H9 (cell line): ENCODE results near the gene SH3BP5. TPM values are rescaled to one million over a fixed set of nuclear protein-coding genes. Genes with fewer than 3 reads are reported as not detected.

Experiments
- DNase-seq: peaks from one replicate; pipeline ENCODE4 v3.0.0-alpha.2; 2017
- H2AFZ ChIP-seq: one replicate; pipeline ENCODE4 v1.6.1; 2013; ENCODE audit warnings: mild to moderate bottlenecking, low read length, control low read depth, moderate library complexity
- H2AK5ac ChIP-seq: 2 replicates; pipeline ENCODE4 v1.6.1; 2013; ENCODE audit warnings: low read length, control low read depth, mixed read lengths; ENCODE audit not compliant: insufficient read length
- H2BK120ac ChIP-seq: one replicate; pipeline ENCODE4 v1.6.1; 2013; ENCODE audit warnings: low read depth, mild to moderate bottlenecking, low read length, control low read depth, inconsistent platforms; ENCODE audit not compliant: poor library complexity, severe bottlenecking
- H2BK12ac ChIP-seq: 2 replicates; pipeline ENCODE4 v1.6.1; 2013; ENCODE audit warnings: low read length, control low read depth, mixed read lengths, low read depth; ENCODE audit not compliant: insufficient read length
- H2BK15ac ChIP-seq: 2 replicates; pipeline ENCODE4 v1.6.1; 2013; ENCODE audit warnings: low read depth, low read length, control low read depth
- H2BK20ac ChIP-seq: one replicate; pipeline ENCODE4 v1.6.1; 2013; ENCODE audit warnings: low read depth, mild to moderate bottlenecking, low read length, control low read depth, inconsistent platforms; ENCODE audit not compliant: poor library complexity, severe bottlenecking
- H2BK5ac ChIP-seq: 2 replicates; pipeline ENCODE4 v1.6.1; 2013; ENCODE audit warnings: low read length, control low read depth, mixed read lengths; ENCODE audit not compliant: insufficient read length
- H3K14ac ChIP-seq: 2 replicates; pipeline ENCODE4 v1.6.1; 2013; ENCODE audit warnings: low read length, control low read depth; ENCODE audit not compliant: insufficient read depth
- H3K18ac ChIP-seq: 2 replicates; pipeline ENCODE4 v1.6.1; 2013; ENCODE audit warnings: low read depth, mild to moderate bottlenecking, mixed read lengths, low read length, control low read depth; ENCODE audit not compliant: insufficient read length
- H3K23ac ChIP-seq: 2 replicates; pipeline ENCODE4 v1.6.1; 2013; ENCODE audit warnings: low read length, control low read depth, mixed read lengths, low read depth; ENCODE audit not compliant: insufficient read length
- H3K23me2 ChIP-seq: 2 replicates; pipeline ENCODE4 v1.6.1; 2013; ENCODE audit warnings: low read depth, mild to moderate bottlenecking, mixed read lengths, low read length, control low read depth; ENCODE audit not compliant: insufficient read length, poor library complexity, severe bottlenecking
- H3K27ac ChIP-seq: 2 replicates; pipeline ENCODE4 v1.5.1; 2013; ENCODE audit warnings: low read length, control low read depth, mixed read lengths, low read depth; ENCODE audit not compliant: insufficient read length
- H3K27me3 ChIP-seq: 2 replicates; pipeline ENCODE4 v1.6.1; 2013; ENCODE audit warnings: low read length, control low read depth, inconsistent platforms; ENCODE audit not compliant: insufficient read depth
- H3K4ac ChIP-seq: 2 replicates; pipeline ENCODE4 v1.6.1; 2013; ENCODE audit warnings: low read depth, mild to moderate bottlenecking, control low read depth, inconsistent platforms, low read length, moderate library complexity
- H3K4me1 ChIP-seq: 2 replicates; pipeline ENCODE4 v1.6.1; 2013; ENCODE audit warnings: low read length, control low read depth, inconsistent platforms; ENCODE audit not compliant: insufficient read depth
- H3K4me2 ChIP-seq: 2 replicates; pipeline ENCODE4 v1.6.1; 2013; ENCODE audit warnings: low read length, control low read depth, mixed read lengths; ENCODE audit not compliant: insufficient read length, insufficient read depth
- H3K56ac ChIP-seq: 2 replicates; pipeline ENCODE4 v1.6.1; 2013; ENCODE audit warnings: low read depth, mild to moderate bottlenecking, mixed read lengths, low read length, control low read depth; ENCODE audit not compliant: insufficient read length
- H3K79me1 ChIP-seq: 2 replicates; pipeline ENCODE4 v1.6.1; 2013; ENCODE audit warnings: low read depth, mild to moderate bottlenecking, moderate library complexity, low read length, control low read depth, inconsistent platforms; ENCODE audit not compliant: insufficient read depth, poor library complexity, severe bottlenecking
- H3K79me2 ChIP-seq: 2 replicates; pipeline ENCODE4 v1.6.1; 2013; ENCODE audit warnings: low read length, control low read depth, inconsistent platforms; ENCODE audit not compliant: insufficient read depth
- H3K9ac ChIP-seq: 2 replicates; pipeline ENCODE4 v1.6.1; 2013; ENCODE audit warnings: low read length, control low read depth, mixed read lengths; ENCODE audit not compliant: insufficient read length; ENCODE audit errors: extremely low read depth
- H3K9me3 ChIP-seq: one replicate; pipeline ENCODE4 v1.6.1; 2013; ENCODE audit warnings: low read depth, low read length, inconsistent platforms; ENCODE audit not compliant: control insufficient read depth
- H3T11ph ChIP-seq: one replicate; pipeline ENCODE4 v1.6.1; 2013; ENCODE audit warnings: mild to moderate bottlenecking, low read length, control low read depth, inconsistent platforms
- H4K20me1 ChIP-seq: one replicate; pipeline ENCODE4 v1.6.1; 2013; ENCODE audit not compliant: control insufficient read depth, insufficient read length, insufficient read depth
- H4K5ac ChIP-seq: 2 replicates; pipeline ENCODE4 v1.6.1; 2013; ENCODE audit warnings: low read depth, mild to moderate bottlenecking, mixed read lengths, low read length, control low read depth; ENCODE audit not compliant: insufficient read length
- H4K8ac ChIP-seq: replicated peaks from 2 replicates; pipeline ENCODE4 v1.6.1; 2013; ENCODE audit warnings: low read length, control low read depth, mixed read lengths, low read depth; ENCODE audit not compliant: insufficient read length
- H4K91ac ChIP-seq: 2 replicates; pipeline ENCODE4 v1.6.1; 2013; ENCODE audit warnings: low read depth, mild to moderate bottlenecking, moderate library complexity, mixed read lengths, low read length, control low read depth; ENCODE audit not compliant: insufficient read length
- H3K27ac Mint-ChIP-seq, 3 experiments: 2 replicates in 2 of 3; 3 replicates in 1 of 3; pipeline ENCODE4 v1.8.0; 2020 to 2021; ENCODE audit warnings: mixed read lengths in 3 of 3, mild to moderate bottlenecking in 1 of 3, moderate library complexity in 1 of 3
- H3K27me3 Mint-ChIP-seq: 2 replicates; pipeline ENCODE4 v1.8.0; 2021; ENCODE audit warnings: low read depth, mild to moderate bottlenecking, moderate library complexity, mixed read lengths
- H3K36me3 Mint-ChIP-seq, 3 experiments: 2 replicates in 2 of 3; 3 replicates in 1 of 3; pipeline ENCODE4 v1.8.0; 2020 to 2021; ENCODE audit warnings: low read depth in 3 of 3, mixed read lengths in 3 of 3; ENCODE audit not compliant: insufficient read depth in 1 of 3
- H3K4me1 Mint-ChIP-seq, 2 experiments: 2 replicates each; pipeline ENCODE4 v1.8.0; 2020; ENCODE audit warnings: mixed read lengths in 2 of 2
- H3K4me3 Mint-ChIP-seq, 2 experiments: 2 replicates in 1 of 2; 3 replicates in 1 of 2; pipeline ENCODE4 v1.8.0; 2020 to 2021; ENCODE audit warnings: mild to moderate bottlenecking in 2 of 2, mixed read lengths in 2 of 2, moderate library complexity in 1 of 2
- H3K9me3 Mint-ChIP-seq, 2 experiments: 2 replicates in 1 of 2; 3 replicates in 1 of 2; pipeline ENCODE4 v1.8.0; 2020; ENCODE audit warnings: mild to moderate bottlenecking in 2 of 2, mixed read lengths in 2 of 2, moderate library complexity in 1 of 2
- CTCF ChIP-seq: fragments of 200-600 bp; sonication (generic); conservative IDR thresholded peaks from 3 replicates; pipeline ENCODE4 v1.8.0; 2021; ENCODE audit warnings: antibody characterized with exemption, mild to moderate bottlenecking
- WGBS: extraction: QIAGEN DNeasy Blood & Tissue Kit; methylation state at CpG from one replicate; pipeline ENCODE4 v1.1.7; 2013; ENCODE audit warnings: missing lambda C conversion rate, low lambda C conversion rate, mixed read lengths; ENCODE audit not compliant: insufficient read length; ENCODE audit errors: extremely low coverage; 5-methylcytosine and 5-hydroxymethylcytosine counted together
- total RNA-seq: library from RNA; stranded (reverse); gene quantifications from 2 replicates; pipeline ENCODE4 v1.2.1, GENCODE V29; 2021

Gene SH3BP5
- total RNA-seq, 1 experiment from 2014 or later = 6.8 TPM

- H2BK5ac ChIP-seq = no peak overlapping the region
- no peaks in the 10 kb centered on the region for H3K9me3 ChIP-seq
- no peak overlapping the region for H3T11ph ChIP-seq
- no peaks in the 10 kb centered on the region for H3K27me3 ChIP-seq
- H3K4me3 Mint-ChIP-seq = no peak overlapping the region
- no peak overlapping the region for H3K4me2 ChIP-seq
- H3K4me1 Mint-ChIP-seq = no peaks in the 10 kb centered on the region
- H2AFZ ChIP-seq = no peak overlapping the region
- no peak for TF ChIP-seq CTCF
- H3K79me1 ChIP-seq = no peaks in the 10 kb centered on the region
- H3K27ac Mint-ChIP-seq = no peak overlapping the region
- no peaks in the 10 kb centered on the region for H4K20me1 ChIP-seq
- no peak overlapping the region for H2BK20ac ChIP-seq
- H3K18ac ChIP-seq = no peak overlapping the region
- no peak overlapping the region for H2BK15ac ChIP-seq
- H3K14ac ChIP-seq = no peak overlapping the region
- H3K23me2 ChIP-seq = no peaks in the 10 kb centered on the region
- H4K8ac ChIP-seq = no peak overlapping the region
- no peak overlapping the region for H3K56ac ChIP-seq
- no CpG with 5 or more reads among the region's 9 CpGs for WGBS
- H3K23ac ChIP-seq = no peak overlapping the region
- no peak overlapping the region for H3K4ac ChIP-seq
- H3K27me3 Mint-ChIP-seq = no peaks in the 10 kb centered on the region
- H3K79me2 ChIP-seq = no peaks in the 10 kb centered on the region
- no peak overlapping the region for H4K91ac ChIP-seq
- H2BK120ac ChIP-seq = no peak overlapping the region
- H3K9ac ChIP-seq = no peak overlapping the region
- H3K36me3 Mint-ChIP-seq = peaks cover 6 to 21% (median 6%) of the 10 kb centered on the region in 3 experiments; a peak in 5 of 7 replicates
- H3K27ac ChIP-seq = no peak overlapping the region
- no peak overlapping the region for H2AK5ac ChIP-seq
- H3K9me3 Mint-ChIP-seq = no peaks in the 10 kb centered on the region; a peak in 1 of 5 replicates
- no peak overlapping the region for H4K5ac ChIP-seq
- H2BK12ac ChIP-seq = no peak overlapping the region
- DNase-seq = no peak
- H3K4me1 ChIP-seq = no peaks in the 10 kb centered on the region
These were observed 70.4 kb downstream of the SH3BP5 start for GRCh38 chr3:15262021-15262420.
